Endothelial cell of umbilical vein (primary cell): ENCODE results near the gene PPP1R3E. TPM values are rescaled to one million over a fixed set of nuclear protein-coding genes. Genes with fewer than 3 reads are reported as not detected.

Experiments
- BruUV-seq: library from RNA; stranded (reverse); fragments of 400-500 nt; replicated peaks from 2 replicates; lab custom pipeline; 2021; lab: Mats Ljungman, UMichigan
- CTCF ChIA-PET: fragments of 300-600, 350-600 bp; sonication (Branson Sonifier 250); formaldehyde crosslinking; loops from one replicate; lab custom pipeline; 2021; ENCODE audit warnings: antibody characterized with exemption, inconsistent platforms; lab: Charles Lee
- POLR2A ChIA-PET: fragments of 300-600, 350-600 bp; sonication (Branson Sonifier 250); formaldehyde crosslinking; loops from one replicate; lab custom pipeline; 2021; ENCODE audit warnings: antibody characterized with exemption, inconsistent platforms; lab: Charles Lee
- DNase-seq: peaks from one replicate; pipeline ENCODE4 v3.0.0-alpha.2; 2011; ENCODE audit warnings: low read depth, low spot score
- FAIRE-seq: peaks from 2 replicates; lab custom pipeline; 2011; peaks lifted over from hg19 to GRCh38; lab: Jason Lieb, UNC
- H2AFZ ChIP-seq: 2 replicates; pipeline ENCODE4 v1.6.0; 2012; ENCODE audit warnings: low read depth, low read length, control low read depth, inconsistent platforms
- H3K27ac ChIP-seq: 2 replicates; pipeline ENCODE4 v1.5.1; 2011; ENCODE audit warnings: low read depth, mild to moderate bottlenecking, control low read depth, low read length, moderate library complexity; ENCODE audit not compliant: insufficient read depth
- H3K27me3 ChIP-seq, 2 experiments: 2 replicates each; pipeline versions ENCODE4 v1.6.0 to v1.6.1; 2011; ENCODE audit warnings: low read length in 2 of 2, mixed read lengths in 1 of 2; ENCODE audit not compliant: control insufficient read depth in 2 of 2, insufficient read depth in 2 of 2
- H3K36me3 ChIP-seq, 2 experiments: 2 replicates in 1 of 2; 3 replicates in 1 of 2; pipeline ENCODE4 v1.5.1; 2011; ENCODE audit warnings: low read length in 2 of 2, mild to moderate bottlenecking in 1 of 2, moderate library complexity in 1 of 2; ENCODE audit not compliant: control insufficient read depth in 2 of 2, insufficient read depth in 2 of 2; ENCODE audit errors: extremely low read depth in 1 of 2
- H3K4me1 ChIP-seq: 3 replicates; pipeline ENCODE4 v1.5.1; 2011; ENCODE audit warnings: mild to moderate bottlenecking, low read length; ENCODE audit not compliant: control insufficient read depth, insufficient read depth; ENCODE audit errors: extremely low read depth
- H3K4me2 ChIP-seq: 2 replicates; pipeline ENCODE4 v1.6.1; 2011; ENCODE audit warnings: low read length, control low read depth, mixed read lengths; ENCODE audit not compliant: insufficient read depth
- H3K4me3 ChIP-seq, 3 experiments: fragments of 200-600 bp in 1 of 3; sonication (generic), shearing (Covaris generic) in 1 of 3; replicated peaks in 1 of 3; 2 replicates each; pipeline ENCODE4 v1.5.1; 2011 to 2016; ENCODE audit warnings: control low read depth in 3 of 3, low read length in 3 of 3, mild to moderate bottlenecking in 2 of 3, inconsistent platforms in 1 of 3, low read depth in 1 of 3, moderate library complexity in 1 of 3; ENCODE audit not compliant: insufficient read depth in 1 of 3
- H3K79me2 ChIP-seq: 2 replicates; pipeline ENCODE4 v1.6.0; 2012; ENCODE audit warnings: low read length, inconsistent platforms; ENCODE audit not compliant: control insufficient read depth, insufficient read depth
- H3K9ac ChIP-seq: replicated peaks from 2 replicates; pipeline ENCODE3; 2011; ENCODE audit warnings: low read length, control low read depth; ENCODE audit not compliant: insufficient read depth; ENCODE audit errors: extremely low read depth
- H3K9me1 ChIP-seq: replicated peaks from 3 replicates; pipeline ENCODE4 v1.6.0; 2011; ENCODE audit warnings: mild to moderate bottlenecking, low read length; ENCODE audit not compliant: control insufficient read depth, insufficient read depth; ENCODE audit errors: extremely low read depth
- H3K9me3 ChIP-seq: replicated peaks from 2 replicates; pipeline ENCODE4 v1.5.1; 2012; ENCODE audit warnings: low read length, inconsistent platforms; ENCODE audit not compliant: control insufficient read depth, insufficient read depth
- H4K20me1 ChIP-seq: replicated peaks from 2 replicates; pipeline ENCODE3; 2011; ENCODE audit warnings: mild to moderate bottlenecking, low read length; ENCODE audit not compliant: control insufficient read depth, insufficient read depth; ENCODE audit errors: extremely low read depth
- EZH2 ChIP-seq: IDR thresholded peaks from 2 replicates; pipeline ENCODE4 v1.6.1; 2012; ENCODE audit warnings: borderline replicate concordance, low read depth, mild to moderate bottlenecking, moderate library complexity, low read length, inconsistent platforms; ENCODE audit not compliant: severe bottlenecking
- FOS ChIP-seq: IDR thresholded peaks from 2 replicates; pipeline ENCODE4 v1.6.1; 2011; ENCODE audit warnings: mild to moderate bottlenecking, low read length, moderate library complexity, borderline replicate concordance; ENCODE audit not compliant: insufficient read depth
- GATA2 ChIP-seq: IDR thresholded peaks from 2 replicates; pipeline ENCODE4 v1.7.0; 2011; ENCODE audit warnings: low read depth, mild to moderate bottlenecking, moderate library complexity, mixed read lengths, low read length; ENCODE audit not compliant: insufficient read length, insufficient read depth
- JUN ChIP-seq: IDR thresholded peaks from 2 replicates; pipeline ENCODE4 v1.6.1; 2011; ENCODE audit warnings: borderline replicate concordance, low read depth; ENCODE audit not compliant: insufficient read length, insufficient read depth
- MYC ChIP-seq: IDR thresholded peaks from one replicate; pipeline ENCODE4 v1.6.1; 2011; ENCODE audit warnings: mild to moderate bottlenecking, low read depth, low read length
- POLR2A ChIP-seq: IDR thresholded peaks from 2 replicates; pipeline ENCODE4 v1.6.1; 2012; ENCODE audit warnings: low read depth, mild to moderate bottlenecking, control low read depth, low read length
- POLR2AphosphoS5 ChIP-seq: IDR thresholded peaks from 2 replicates; pipeline ENCODE4 v1.6.1; 2012; ENCODE audit warnings: low read depth, mild to moderate bottlenecking, control low read depth, low read length, moderate library complexity; ENCODE audit not compliant: insufficient read depth
- dilution Hi-C: fragments of 300-500 bp; cut with MboI; formaldehyde crosslinking; loops from one replicate; pipeline ENCODE4 v1.15.0; 2019; ENCODE audit warnings: low sequenced_read_pairs; ENCODE audit not compliant: extremely low pct_ligation_motif_present
- intact Hi-C: fragments of 100-400 bp; cut with micrococcal nuclease; formaldehyde crosslinking; loops from one replicate; pipeline ENCODE4 v1.10.0; 2022
- polyA plus RNA-seq, 4 experiments: library from polyadenylated mRNA; depleted of rRNA in 3 of 4; stranded (reverse) in 3 of 4; unstranded in 1 of 4; fragments of >200 nt; gene quantifications; 2 replicates each; pipeline versions ENCODE4 v1.2.1 to v1.2.3, GENCODE V29; 2011 to 2012; ENCODE audit warnings: missing spikeins in 1 of 4
- total RNA-seq: library from RNA; stranded (reverse); gene quantifications from 2 replicates; pipeline ENCODE4 v1.2.3, GENCODE V29; 2021
- TF ChIP-seq, protein P1 (sequence below): IDR thresholded peaks from 2 replicates; pipeline ENCODE4 v1.6.1; 2011; ENCODE audit not compliant: insufficient read depth, insufficient read length
- TF ChIP-seq, protein P2 (sequence below), 2 donors: IDR thresholded peaks; 1 replicate in 1 of 2; 2 replicates in 1 of 2; pipeline ENCODE4 v1.5.1; 2011; ENCODE audit warnings: low read length in 2 of 2, mild to moderate bottlenecking in 2 of 2, moderate library complexity in 2 of 2, control low read depth in 1 of 2, inconsistent platforms in 1 of 2, low read depth in 1 of 2; ENCODE audit not compliant: insufficient read depth in 1 of 2; ENCODE audit errors: extremely low read depth in 1 of 2

The PPP1R3E gene
- total and polyA plus RNA-seq, 2 donors (not counting 3 experiments of a cell fraction or from before 2014, with no cell fraction given): 4.3 to 7.4 TPM

DNA sequence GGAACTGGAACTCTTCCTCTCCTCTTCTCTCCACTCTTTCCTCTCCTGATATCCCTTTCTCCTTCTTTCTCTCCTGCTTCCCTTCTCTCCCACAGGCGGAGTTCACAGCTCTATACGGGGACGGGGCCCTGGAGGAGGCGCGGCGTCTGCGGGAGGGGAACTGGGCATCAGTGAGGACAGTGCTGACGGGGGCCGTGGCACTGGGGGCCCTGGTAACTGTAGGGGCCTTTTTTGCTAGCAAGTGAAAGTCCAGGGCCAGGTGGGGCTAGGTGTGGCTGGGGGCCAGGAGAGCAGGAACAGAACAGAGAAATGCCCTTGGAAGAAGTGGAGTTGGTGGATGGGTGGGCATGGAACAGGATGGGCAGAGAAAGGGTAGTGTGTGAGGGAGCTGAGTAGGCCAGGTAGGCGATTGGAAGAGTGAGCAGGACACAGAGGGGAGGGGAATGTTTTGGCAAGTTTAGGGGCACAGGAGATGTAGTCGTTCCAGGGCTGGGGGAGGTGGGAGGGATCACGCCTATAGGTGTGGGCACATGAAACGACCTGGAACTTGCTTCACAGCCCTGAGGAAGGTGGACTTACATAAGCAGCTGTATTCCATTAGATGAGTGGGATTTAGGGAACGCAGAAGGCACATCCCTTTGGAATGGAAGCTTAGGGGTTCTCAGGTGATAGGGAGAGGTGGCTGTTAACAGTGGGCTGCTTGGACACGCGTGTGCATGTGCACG, 6.2 kb upstream of the PPP1R3E start:
- ChIA-PET POLR2A (no interaction called here), CTCF (interaction anchor here (3.2 kb wide), 1 partner anchor 13 kb away, joined by 17 read pairs; the partner anchor contains the start of gene PABPN1)
- no peak overlapping the region for H3K27ac ChIP-seq
- H3K4me1 ChIP-seq: peaks cover 25% of the 10 kb centered on the region
- no peak for DNase-seq
- no peak for FAIRE-seq
- TF ChIP-seq, protein P1, sequence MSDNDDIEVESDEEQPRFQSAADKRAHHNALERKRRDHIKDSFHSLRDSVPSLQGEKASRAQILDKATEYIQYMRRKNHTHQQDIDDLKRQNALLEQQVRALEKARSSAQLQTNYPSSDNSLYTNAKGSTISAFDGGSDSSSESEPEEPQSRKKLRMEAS: no peak
- TF ChIP-seq, protein P2, sequence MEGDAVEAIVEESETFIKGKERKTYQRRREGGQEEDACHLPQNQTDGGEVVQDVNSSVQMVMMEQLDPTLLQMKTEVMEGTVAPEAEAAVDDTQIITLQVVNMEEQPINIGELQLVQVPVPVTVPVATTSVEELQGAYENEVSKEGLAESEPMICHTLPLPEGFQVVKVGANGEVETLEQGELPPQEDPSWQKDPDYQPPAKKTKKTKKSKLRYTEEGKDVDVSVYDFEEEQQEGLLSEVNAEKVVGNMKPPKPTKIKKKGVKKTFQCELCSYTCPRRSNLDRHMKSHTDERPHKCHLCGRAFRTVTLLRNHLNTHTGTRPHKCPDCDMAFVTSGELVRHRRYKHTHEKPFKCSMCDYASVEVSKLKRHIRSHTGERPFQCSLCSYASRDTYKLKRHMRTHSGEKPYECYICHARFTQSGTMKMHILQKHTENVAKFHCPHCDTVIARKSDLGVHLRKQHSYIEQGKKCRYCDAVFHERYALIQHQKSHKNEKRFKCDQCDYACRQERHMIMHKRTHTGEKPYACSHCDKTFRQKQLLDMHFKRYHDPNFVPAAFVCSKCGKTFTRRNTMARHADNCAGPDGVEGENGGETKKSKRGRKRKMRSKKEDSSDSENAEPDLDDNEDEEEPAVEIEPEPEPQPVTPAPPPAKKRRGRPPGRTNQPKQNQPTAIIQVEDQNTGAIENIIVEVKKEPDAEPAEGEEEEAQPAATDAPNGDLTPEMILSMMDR (IDR thresholded peaks at IDR 0.05; ENCODE audit: extremely low read depth in 1 of 2, insufficient read depth in 1 of 2, low read depth in 1 of 2, low read length in 2 of 2): no peak
- TF ChIP-seq JUN (no peak), POLR2AphosphoS5 (no peak), FOS (no peak), MYC (no peak), POLR2A (no peak), EZH2 (no peak), GATA2 (no peak)
- no peaks in the 10 kb centered on the region for H4K20me1 ChIP-seq
- dilution Hi-C loops (no loop called here), intact Hi-C loops (no loop called here)
- no peak overlapping the region for H3K9ac ChIP-seq
- H3K9me3 ChIP-seq: no peaks in the 10 kb centered on the region
- no peak overlapping the region for H3K4me2 ChIP-seq
- no peaks in the 10 kb centered on the region for H3K27me3 ChIP-seq
- no peaks in the 10 kb centered on the region for H3K9me1 ChIP-seq
- no peak overlapping the region for H3K4me3 ChIP-seq
- peaks cover 0 to 12% of the 10 kb centered on the region in 2 experiments for H3K36me3 ChIP-seq
- peaks cover 50% of the 10 kb centered on the region for H3K79me2 ChIP-seq
- BruUV-seq: no TSS peak
- H2AFZ ChIP-seq: no peak overlapping the region
